Activated effector memory CD4-positive, alpha-beta T cell treated with Interleukin-2 at 50 U/mL for 16 hours (primary cell): ENCODE results near the gene OR10W1.

Experiments used
- DNase-seq: peaks from one replicate; pipeline ENCODE4 v3.0.0-alpha.2; 2020

OR10W1 gene

GRCh38 chr11:58268142-58268541, at the start of gene OR10W1:
TSS of gene OR10W1 (minus strand) at chr11:58268260. CDS start at chr11:58267858, 402 bp downstream.
- DNase-seq, result no peak

GRCh38 chr11:58316142-58316541, 48.1 kb upstream of the OR10W1 start:
- no peak for DNase-seq

DNA sequence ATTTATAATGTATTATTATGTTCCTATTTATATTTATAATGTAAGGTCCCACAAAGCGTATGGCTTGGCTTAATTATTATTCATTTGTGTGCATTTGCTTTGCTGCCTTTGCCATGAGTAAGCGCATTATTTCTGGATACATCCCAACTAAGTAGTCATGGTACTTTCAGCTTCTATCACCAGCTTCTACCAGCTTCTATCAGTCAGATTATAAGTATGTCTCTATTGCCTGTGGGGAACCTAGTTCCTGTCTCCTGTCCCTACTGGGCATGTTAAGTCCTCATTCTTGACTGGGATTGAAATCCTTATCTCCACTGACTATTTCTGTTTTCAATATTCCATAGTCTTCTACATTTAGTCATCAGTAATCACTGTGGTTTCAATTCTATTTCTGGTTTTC, 33.5 kb upstream of the OR10W1 start:
- no peak for DNase-seq

GRCh38 chr11:58292017-58292416, 24.0 kb upstream of the OR10W1 start:
- DNase-seq, result no peak

DNA sequence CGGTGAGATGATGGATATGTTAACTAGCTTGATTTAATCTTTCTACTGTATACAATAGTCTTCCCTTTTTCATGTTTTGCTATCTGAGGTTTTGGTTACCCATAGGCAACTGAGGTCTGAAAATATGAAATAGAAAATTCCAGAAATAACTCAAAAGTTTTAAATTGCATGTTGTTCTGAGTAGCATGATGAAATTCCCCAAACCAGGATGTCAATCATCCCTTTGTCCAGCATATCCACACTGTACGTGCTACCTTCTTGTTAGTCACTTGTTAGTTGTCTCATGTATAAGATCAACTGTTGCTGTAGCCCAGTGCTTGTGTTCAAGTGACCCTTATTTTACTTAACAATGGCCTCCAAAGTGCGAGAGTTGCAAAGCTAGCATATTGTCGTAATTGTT, 21.2 kb upstream of the OR10W1 start:
- DNase-seq, result no peak

- no peak for DNase-seq
Measured at GRCh38 chr11:58286249-58286648, 18.2 kb upstream of the OR10W1 start.

DNA sequence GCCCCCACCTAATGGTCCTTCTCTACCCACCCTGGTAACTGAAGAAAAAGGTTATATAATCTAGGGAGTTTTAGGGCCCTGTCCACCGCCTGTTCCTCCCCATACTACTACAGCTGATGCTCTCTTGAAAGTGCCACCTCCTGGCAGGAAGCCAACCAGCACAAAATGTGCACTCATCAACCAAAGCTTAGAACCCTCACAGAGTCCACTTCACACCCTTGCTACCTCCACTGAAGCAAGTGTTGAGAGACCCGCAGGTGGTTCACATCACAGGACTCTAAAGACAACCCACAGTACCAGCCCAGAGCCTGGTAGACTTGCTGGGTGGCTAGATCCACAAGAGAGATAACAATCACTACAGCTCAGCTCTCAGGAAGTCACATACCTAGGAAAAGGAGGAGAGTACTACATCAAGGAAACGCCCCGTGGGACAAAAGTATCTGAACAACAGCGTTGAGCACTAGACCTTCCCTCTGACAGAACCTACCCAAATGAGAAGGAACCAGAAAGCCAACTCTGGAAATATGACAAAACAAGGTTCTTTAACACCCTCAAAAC, 17.5 kb upstream of the OR10W1 start:
- no peak for DNase-seq

DNA sequence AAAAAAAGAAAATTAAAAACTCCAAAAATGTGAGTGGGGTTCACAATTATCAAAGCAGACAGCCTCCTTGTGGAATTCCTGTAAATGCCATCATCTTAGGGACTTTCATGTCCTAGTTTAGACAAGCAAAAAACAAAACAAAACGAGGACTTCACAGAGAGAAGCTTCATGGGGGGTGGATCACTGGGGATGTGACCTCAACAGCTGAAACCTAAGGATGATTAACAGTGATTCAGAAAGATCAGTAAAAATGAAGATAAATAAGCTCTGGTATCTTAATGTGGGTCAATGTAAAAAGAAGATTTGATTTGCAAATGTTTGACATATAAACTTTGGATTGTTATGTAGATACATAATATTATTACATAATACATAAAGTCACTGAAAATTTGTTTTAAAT, 8.1 kb upstream of the OR10W1 start:
- no peak for DNase-seq

GRCh38 chr11:58275002-58275401, 6.9 kb upstream of the OR10W1 start:
- DNase-seq, result no peak

DNA sequence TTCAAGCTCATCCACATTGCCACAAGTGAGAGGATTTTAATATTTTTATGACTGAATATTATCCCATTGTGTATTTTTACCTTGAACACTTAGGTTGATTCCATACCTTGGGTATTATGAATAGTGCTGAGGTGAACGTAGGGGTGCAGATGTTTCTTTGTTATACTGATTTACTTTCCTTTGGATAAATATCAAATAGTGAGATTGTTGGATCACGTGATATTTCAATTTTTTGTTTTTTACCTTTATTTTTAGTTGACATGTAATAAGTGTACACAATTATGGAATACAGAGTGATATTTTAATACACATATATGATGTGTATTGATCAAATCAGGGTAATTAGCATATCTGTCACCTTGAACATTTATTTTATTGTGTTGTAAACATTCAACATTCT, 8.1 kb downstream of the OR10W1 start:
- no peak for DNase-seq

DNA sequence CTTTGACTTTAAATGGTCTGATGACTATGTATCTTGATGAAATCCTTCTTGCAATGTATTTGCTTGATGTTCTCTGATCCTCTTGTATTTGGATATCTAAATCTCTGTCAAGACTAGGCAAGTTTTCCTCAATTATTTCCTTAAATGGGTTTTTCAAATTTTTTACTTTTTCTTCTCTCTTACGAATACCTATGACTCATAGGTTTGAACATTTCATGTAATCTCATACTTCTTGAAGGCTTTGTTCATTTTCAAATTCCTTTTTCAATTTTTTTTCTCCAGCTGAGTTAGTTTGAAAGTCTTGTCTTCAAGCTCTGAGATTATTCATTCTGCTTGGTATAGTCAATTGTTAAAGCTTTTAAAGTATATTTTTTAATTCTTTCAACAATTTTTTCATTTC, 13.1 kb downstream of the OR10W1 start:
- no peak for DNase-seq

GRCh38 chr11:58243954-58244353, 24.1 kb downstream of the OR10W1 start:
- DNase-seq, result no peak

- DNase-seq, result no peak
Measured at GRCh38 chr11:58227956-58228615, 40.0 kb downstream of the OR10W1 start.

DNA sequence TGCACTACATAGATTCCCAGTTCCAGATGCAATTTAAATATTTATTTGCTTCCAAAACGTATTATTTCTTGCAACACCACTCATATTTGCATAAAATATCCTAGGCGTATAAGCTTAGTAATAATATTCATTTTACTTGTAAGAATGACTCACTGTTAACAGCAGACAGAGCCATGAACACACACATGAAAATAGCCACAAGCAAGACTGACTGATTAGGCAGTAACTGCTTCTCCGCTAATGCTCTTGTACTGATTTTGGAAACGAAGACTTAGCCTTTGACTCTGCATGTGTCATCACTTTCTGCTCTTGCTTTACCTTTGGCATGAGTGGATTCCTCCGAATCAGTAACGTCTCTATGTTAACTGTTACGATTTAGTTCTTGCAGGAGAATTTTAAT, 45.3 kb downstream of the OR10W1 start:
- DNase-seq, result no peak
